Skeletal muscle satellite cell (primary cell): ENCODE measurements around the gene TTLL13.
"Not testable (repeated sequence)": the region's sequence is repeated elsewhere in the genome, so short reads cannot be mapped to it uniquely, and the experiment has no call there.

ENCODE experiments used
- H3K27me3 ChIP-seq: 2 replicates; pipeline ENCODE4 v1.7.0; 2013; ENCODE audit warnings: low read length; ENCODE audit not compliant: control insufficient read depth, insufficient read depth
- H3K36me3 ChIP-seq: 2 replicates; pipeline ENCODE4 v1.7.0; 2013; ENCODE audit warnings: mild to moderate bottlenecking, control low read depth, low read length; ENCODE audit not compliant: insufficient read depth
- H3K4me1 ChIP-seq: 2 replicates; pipeline ENCODE4 v1.7.0; 2013; ENCODE audit warnings: low read length; ENCODE audit not compliant: control insufficient read depth, insufficient read depth
- H3K4me2 ChIP-seq: 2 replicates; pipeline ENCODE4 v1.7.0; 2013; ENCODE audit warnings: mild to moderate bottlenecking, low read length
- H3K4me3 ChIP-seq: 2 replicates; pipeline ENCODE4 v1.7.0; 2013; ENCODE audit warnings: low read length
- H3K9ac ChIP-seq: 2 replicates; pipeline ENCODE4 v1.7.0; 2013; ENCODE audit warnings: mild to moderate bottlenecking, low read depth, low read length, moderate library complexity
- H3K9me3 ChIP-seq: replicated peaks from 2 replicates; pipeline ENCODE4 v1.7.0; 2013; ENCODE audit warnings: mild to moderate bottlenecking, control low read depth, low read length

TTLL13 gene

GRCh38 chr15:90257776-90258175 lies 8.4 kb downstream of the TTLL13 start:
- no peaks in the 10 kb centered on the region for H3K9me3 ChIP-seq
- H3K9ac ChIP-seq, result no peak overlapping the region
- no peak overlapping the region for H3K4me3 ChIP-seq
- no peaks in the 10 kb centered on the region for H3K27me3 ChIP-seq
- peaks cover 3% of the 10 kb centered on the region for H3K4me1 ChIP-seq
- no peak overlapping the region for H3K4me2 ChIP-seq
- H3K36me3 ChIP-seq, result no peaks in the 10 kb centered on the region

GRCh38 chr15:90259524-90259923 lies 10.2 kb downstream of the TTLL13 start:
- no peaks in the 10 kb centered on the region for H3K27me3 ChIP-seq
- H3K4me3 ChIP-seq, result no peak overlapping the region
- no peak overlapping the region for H3K9ac ChIP-seq
- H3K4me2 ChIP-seq, result no peak overlapping the region
- H3K36me3 ChIP-seq, result no peaks in the 10 kb centered on the region
- H3K4me1 ChIP-seq, result peaks cover 6% of the 10 kb centered on the region
- no peaks in the 10 kb centered on the region for H3K9me3 ChIP-seq

- not testable (repeated sequence) for H3K4me2 ChIP-seq
- H3K4me1 ChIP-seq, result peaks cover 12% of the 10 kb centered on the region
Observed at GRCh38 chr15:90260731-90261130, 11.4 kb downstream of the TTLL13 start.

GRCh38 chr15:90261811-90262210 lies 12.5 kb downstream of the TTLL13 start:
- no peaks in the 10 kb centered on the region for H3K27me3 ChIP-seq
- no peak overlapping the region for H3K4me2 ChIP-seq
- peaks cover 14% of the 10 kb centered on the region for H3K4me1 ChIP-seq
- no peak overlapping the region for H3K9ac ChIP-seq
- H3K9me3 ChIP-seq, result no peaks in the 10 kb centered on the region
- no peak overlapping the region for H3K4me3 ChIP-seq
- no peaks in the 10 kb centered on the region for H3K36me3 ChIP-seq

More at GRCh38 chr15:90260731-90261130, 11.4 kb downstream of the TTLL13 start:
- not testable (repeated sequence) for H3K27me3 ChIP-seq, H3K4me3 ChIP-seq, H3K9me3 ChIP-seq, H3K9ac ChIP-seq, H3K36me3 ChIP-seq

GRCh38 chr15:90262426-90262825 lies 13.1 kb downstream of the TTLL13 start:
- H3K4me1 ChIP-seq, result peaks cover 20% of the 10 kb centered on the region
- no peaks in the 10 kb centered on the region for H3K27me3 ChIP-seq
- H3K4me3 ChIP-seq, result no peak overlapping the region
- no peak overlapping the region for H3K9ac ChIP-seq
- no peak overlapping the region for H3K4me2 ChIP-seq
- no peaks in the 10 kb centered on the region for H3K9me3 ChIP-seq
- no peaks in the 10 kb centered on the region for H3K36me3 ChIP-seq

- Histone ChIP-seq H3K27me3 (no peaks in the 10 kb centered on the region), H3K4me2 (peak overlapping the region; percentile 85), H3K4me1 (peaks cover 31% of the 10 kb centered on the region), H3K9me3 (no peaks in the 10 kb centered on the region), H3K36me3 (peaks cover 9% of the 10 kb centered on the region), H3K4me3 (peak overlapping the region; percentile 76), H3K9ac (peak overlapping the region; percentile 90)
Observed at GRCh38 chr15:90264671-90265070, 15.3 kb downstream of the TTLL13 start.

GRCh38 chr15:90265271-90266060 lies 16.1 kb downstream of the TTLL13 start, which contains the start of gene NGRN:
TSS of gene NGRN (plus strand) at chr15:90265672. CDS start at chr15:90265713, 41 bp downstream.
- H3K9me3 ChIP-seq, result no peaks in the 10 kb centered on the region
- H3K36me3 ChIP-seq, result peaks cover 15% of the 10 kb centered on the region
- no peaks in the 10 kb centered on the region for H3K27me3 ChIP-seq
- H3K9ac ChIP-seq, result peak within 1 kb of the TSS; percentile 90
- H3K4me1 ChIP-seq, result peaks cover 28% of the 10 kb centered on the region
- peak within 1 kb of the TSS; percentile 76 for H3K4me3 ChIP-seq
- H3K4me2 ChIP-seq, result peak within 1 kb of the TSS; percentile 85

- Histone ChIP-seq H3K4me2 (peak overlapping the region; percentile 85), H3K27me3 (no peaks in the 10 kb centered on the region), H3K4me1 (peaks cover 28% of the 10 kb centered on the region), H3K36me3 (peaks cover 21% of the 10 kb centered on the region), H3K4me3 (peak overlapping the region; percentile 76), H3K9me3 (no peaks in the 10 kb centered on the region), H3K9ac (peak overlapping the region; percentile 90)
Observed at GRCh38 chr15:90266061-90266431, 16.7 kb downstream of the TTLL13 start.

GRCh38 chr15:90266485-90266884 lies 17.1 kb downstream of the TTLL13 start:
- Histone ChIP-seq H3K4me3 (peak overlapping the region; percentile 76), H3K36me3 (peaks cover 26% of the 10 kb centered on the region), H3K27me3 (no peaks in the 10 kb centered on the region), H3K4me2 (peak overlapping the region; percentile 85), H3K4me1 (peaks cover 28% of the 10 kb centered on the region), H3K9me3 (no peaks in the 10 kb centered on the region), H3K9ac (peak overlapping the region; percentile 90)

- no peaks in the 10 kb centered on the region for H3K9me3 ChIP-seq
- H3K36me3 ChIP-seq, result peaks cover 44% of the 10 kb centered on the region
- peak overlapping the region; percentile 41 for H3K4me3 ChIP-seq
- H3K9ac ChIP-seq, result no peak overlapping the region
- H3K27me3 ChIP-seq, result no peaks in the 10 kb centered on the region
- H3K4me1 ChIP-seq, result peaks cover 28% of the 10 kb centered on the region
- peak overlapping the region; percentile 85 for H3K4me2 ChIP-seq
Observed at GRCh38 chr15:90268415-90268814, 19.1 kb downstream of the TTLL13 start.

- Histone ChIP-seq H3K9ac (no peak overlapping the region), H3K36me3 (peaks cover 53% of the 10 kb centered on the region)
Observed at GRCh38 chr15:90270502-90271150, 21.3 kb downstream of the TTLL13 start.

More at GRCh38 chr15:90270502-90271150, 21.3 kb downstream of the TTLL13 start:
- Histone ChIP-seq H3K4me3 (no peak overlapping the region), H3K4me1 (peaks cover 20% of the 10 kb centered on the region), H3K4me2 (no peak overlapping the region), H3K27me3 (no peaks in the 10 kb centered on the region), H3K9me3 (no peaks in the 10 kb centered on the region)
